Measurements from ENCODE around the gene BTG2.
"Not testable (repeated sequence)": the region's sequence is repeated elsewhere in the genome, so short reads cannot be mapped to it uniquely, and the experiment has no call there.

The BTG2 gene, protein sequence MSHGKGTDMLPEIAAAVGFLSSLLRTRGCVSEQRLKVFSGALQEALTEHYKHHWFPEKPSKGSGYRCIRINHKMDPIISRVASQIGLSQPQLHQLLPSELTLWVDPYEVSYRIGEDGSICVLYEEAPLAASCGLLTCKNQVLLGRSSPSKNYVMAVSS

DNA sequence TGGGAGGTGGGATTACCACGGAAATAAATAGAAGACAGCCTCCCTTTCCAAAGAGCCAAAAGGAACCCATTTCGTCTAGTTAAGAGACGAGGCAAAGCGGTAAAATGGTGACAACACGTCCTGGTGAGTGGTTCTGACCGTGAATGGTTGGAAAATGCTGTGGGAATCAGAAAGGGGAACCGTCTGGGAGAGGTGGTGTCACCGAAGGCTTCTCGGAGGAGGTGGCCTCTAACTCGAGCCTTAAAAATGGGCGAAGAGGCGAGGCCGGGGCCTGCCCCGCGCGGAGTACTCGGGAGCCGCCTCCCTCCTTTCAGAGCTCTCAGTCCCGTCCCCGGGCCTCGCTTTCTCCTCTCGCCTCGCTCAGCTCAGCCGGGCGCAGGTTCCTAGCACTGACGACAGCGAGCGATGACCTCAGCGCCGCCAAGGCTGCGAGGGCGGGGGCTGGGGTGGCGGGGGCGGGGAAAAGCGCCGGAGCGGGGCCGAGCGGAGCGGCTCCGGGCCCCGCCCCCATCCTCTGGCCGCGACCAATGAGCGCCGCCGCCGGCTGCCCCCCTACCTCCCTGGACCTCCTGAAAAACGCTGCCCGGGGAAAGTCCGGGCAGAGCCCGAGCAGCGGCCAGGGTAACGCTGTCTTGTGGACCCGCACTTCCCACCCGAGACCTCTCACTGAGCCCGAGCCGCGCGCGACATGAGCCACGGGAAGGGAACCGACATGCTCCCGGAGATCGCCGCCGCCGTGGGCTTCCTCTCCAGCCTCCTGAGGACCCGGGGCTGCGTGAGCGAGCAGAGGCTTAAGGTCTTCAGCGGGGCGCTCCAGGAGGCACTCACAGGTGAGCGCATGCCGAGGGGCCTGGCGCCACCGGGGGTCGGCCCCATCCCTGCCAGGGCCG, at the start of gene BTG2:
Gene BTG2 (plus strand): TSS at position 601 of the 890 bp plus-strand sequence. CDS start 88 bp downstream, at position 689.
- peak within 1 kb of the TSS; percentile 100 for H3K9ac ChIP-seq (ENCODE audit: low read length)
- H3K4me3 ChIP-seq (ENCODE audit: low read length), result peak within 1 kb of the TSS; percentile 96
- H3K4me1 ChIP-seq (ENCODE audit: control insufficient read depth, insufficient read depth, low read length), result peaks cover 36% of the 10 kb centered on the region
- no peaks in the 10 kb centered on the region for H3K27me3 ChIP-seq (ENCODE audit: control insufficient read depth, insufficient read depth, low read length)
- peaks cover 30% of the 10 kb centered on the region for H3K36me3 ChIP-seq (ENCODE audit: control insufficient read depth, insufficient read depth, low read length)
- H3K9me3 ChIP-seq (ENCODE audit: control insufficient read depth, low read length), result no peaks in the 10 kb centered on the region

- not testable (repeated sequence) for H3K9me3 ChIP-seq (ENCODE audit: control insufficient read depth, low read length); H3K9ac ChIP-seq (ENCODE audit: low read length); H3K4me1 ChIP-seq (ENCODE audit: control insufficient read depth, insufficient read depth, low read length); H3K4me3 ChIP-seq (ENCODE audit: low read length); H3K36me3 ChIP-seq (ENCODE audit: control insufficient read depth, insufficient read depth, low read length); H3K27me3 ChIP-seq (ENCODE audit: control insufficient read depth, insufficient read depth, low read length)
Observed at GRCh38 chr1:203256636-203257035, 48.7 kb upstream of the BTG2 start.

GRCh38 chr1:203263496-203263895, 41.8 kb upstream of the BTG2 start:
- Histone ChIP-seq H3K4me1 (ENCODE audit: control insufficient read depth, insufficient read depth, low read length) (peaks cover 7% of the 10 kb centered on the region), H3K4me3 (ENCODE audit: low read length) (no peak overlapping the region), H3K27me3 (ENCODE audit: control insufficient read depth, insufficient read depth, low read length) (no peaks in the 10 kb centered on the region), H3K9ac (ENCODE audit: low read length) (no peak overlapping the region), H3K36me3 (ENCODE audit: control insufficient read depth, insufficient read depth, low read length) (no peaks in the 10 kb centered on the region), H3K9me3 (ENCODE audit: control insufficient read depth, low read length) (no peaks in the 10 kb centered on the region)

DNA sequence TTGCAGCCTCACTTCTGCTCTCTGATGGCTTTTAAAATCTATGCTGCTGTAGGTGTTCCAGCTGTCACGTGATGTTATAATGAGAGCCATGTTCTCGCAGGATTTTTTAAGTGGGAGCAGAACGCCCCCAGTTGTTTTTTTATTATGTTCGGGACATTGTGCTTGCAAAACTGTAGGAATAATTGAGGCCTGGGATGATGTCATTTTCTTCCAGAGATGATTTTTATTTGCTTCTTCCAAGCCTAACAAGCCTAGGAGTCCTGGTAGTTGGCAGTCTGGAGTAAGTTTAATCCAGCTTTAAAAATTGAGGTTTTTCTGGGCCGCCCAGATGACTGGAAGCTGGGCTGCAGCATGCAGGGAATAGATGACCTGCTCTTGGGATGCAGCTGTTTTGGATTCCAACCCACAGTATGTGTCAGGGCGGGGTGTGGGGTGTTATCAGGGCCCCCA, 41.2 kb upstream of the BTG2 start:
- Histone ChIP-seq H3K9ac (ENCODE audit: low read length) (no peak overlapping the region), H3K4me1 (ENCODE audit: control insufficient read depth, insufficient read depth, low read length) (peaks cover 7% of the 10 kb centered on the region), H3K36me3 (ENCODE audit: control insufficient read depth, insufficient read depth, low read length) (no peaks in the 10 kb centered on the region), H3K9me3 (ENCODE audit: control insufficient read depth, low read length) (no peaks in the 10 kb centered on the region), H3K27me3 (ENCODE audit: control insufficient read depth, insufficient read depth, low read length) (no peaks in the 10 kb centered on the region), H3K4me3 (ENCODE audit: low read length) (no peak overlapping the region)

GRCh38 chr1:203265541-203265940, 39.8 kb upstream of the BTG2 start:
- Histone ChIP-seq H3K4me1 (ENCODE audit: control insufficient read depth, insufficient read depth, low read length) (peaks cover 8% of the 10 kb centered on the region), H3K36me3 (ENCODE audit: control insufficient read depth, insufficient read depth, low read length) (no peaks in the 10 kb centered on the region), H3K9ac (ENCODE audit: low read length) (no peak overlapping the region), H3K9me3 (ENCODE audit: control insufficient read depth, low read length) (no peaks in the 10 kb centered on the region), H3K4me3 (ENCODE audit: low read length) (no peak overlapping the region), H3K27me3 (ENCODE audit: control insufficient read depth, insufficient read depth, low read length) (no peaks in the 10 kb centered on the region)

- not testable (repeated sequence) for H3K9ac ChIP-seq (ENCODE audit: low read length); H3K36me3 ChIP-seq (ENCODE audit: control insufficient read depth, insufficient read depth, low read length); H3K4me3 ChIP-seq (ENCODE audit: low read length); H3K9me3 ChIP-seq (ENCODE audit: control insufficient read depth, low read length); H3K27me3 ChIP-seq (ENCODE audit: control insufficient read depth, insufficient read depth, low read length)
- H3K4me1 ChIP-seq (ENCODE audit: control insufficient read depth, insufficient read depth, low read length), result peaks cover 14% of the 10 kb centered on the region
Observed at GRCh38 chr1:203266140-203266539, 39.2 kb upstream of the BTG2 start.

DNA sequence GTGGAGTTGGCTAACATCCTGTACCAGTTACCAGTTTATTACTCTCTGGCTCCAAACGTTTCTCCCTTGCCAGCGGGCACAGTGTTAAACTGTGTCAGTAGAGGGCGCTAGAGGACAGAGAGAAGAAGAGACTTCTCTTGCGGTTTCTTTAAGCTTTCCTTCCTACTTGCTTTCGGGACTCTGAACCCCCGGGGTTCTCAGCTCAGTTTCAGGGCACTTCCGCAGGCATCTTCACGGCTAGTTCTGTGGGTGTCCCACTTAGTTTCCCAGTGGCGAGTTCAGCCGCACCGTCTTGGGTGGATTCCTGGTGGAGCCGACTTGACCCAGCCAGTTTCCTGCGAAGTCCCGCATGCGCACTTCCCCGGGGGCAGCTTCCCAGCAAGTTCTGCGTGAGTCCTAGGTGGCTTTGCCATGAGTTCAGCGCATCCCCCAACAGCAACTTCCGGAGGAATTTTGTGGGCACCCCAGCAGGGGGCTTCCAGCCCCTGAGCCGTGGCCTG, 37.9 kb upstream of the BTG2 start:
- H3K4me3 ChIP-seq (ENCODE audit: low read length), result peak overlapping the region; percentile 70
- peak overlapping the region; percentile 73 for H3K9ac ChIP-seq (ENCODE audit: low read length)
- H3K4me1 ChIP-seq (ENCODE audit: control insufficient read depth, insufficient read depth, low read length), result peaks cover 16% of the 10 kb centered on the region
- no peaks in the 10 kb centered on the region for H3K36me3 ChIP-seq (ENCODE audit: control insufficient read depth, insufficient read depth, low read length)
- no peaks in the 10 kb centered on the region for H3K27me3 ChIP-seq (ENCODE audit: control insufficient read depth, insufficient read depth, low read length)
- H3K9me3 ChIP-seq (ENCODE audit: control insufficient read depth, low read length), result no peaks in the 10 kb centered on the region

DNA sequence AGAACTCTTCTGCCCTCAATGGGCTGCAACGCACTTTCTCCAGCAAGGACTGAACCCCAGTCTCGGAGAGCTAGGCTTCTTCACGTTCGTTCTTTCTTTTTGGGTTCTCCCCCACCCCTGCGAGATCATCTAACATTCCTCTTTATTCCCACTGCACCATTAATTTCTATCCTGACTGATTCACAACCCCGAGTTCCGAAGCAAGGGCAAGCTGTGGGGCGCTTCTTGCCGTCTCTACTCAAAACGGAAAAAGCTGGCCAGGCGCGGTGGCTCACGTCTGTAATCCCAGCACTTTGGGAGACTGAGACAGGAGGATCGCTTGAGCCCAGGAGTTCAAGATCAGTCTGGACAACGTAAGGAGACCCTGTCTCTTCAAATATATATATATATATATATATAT, 37.4 kb upstream of the BTG2 start:
- Histone ChIP-seq H3K36me3 (ENCODE audit: control insufficient read depth, insufficient read depth, low read length) (no peaks in the 10 kb centered on the region), H3K9ac (ENCODE audit: low read length) (peak overlapping the region; percentile 73), H3K4me1 (ENCODE audit: control insufficient read depth, insufficient read depth, low read length) (peaks cover 21% of the 10 kb centered on the region), H3K4me3 (ENCODE audit: low read length) (peak overlapping the region; percentile 70), H3K27me3 (ENCODE audit: control insufficient read depth, insufficient read depth, low read length) (no peaks in the 10 kb centered on the region), H3K9me3 (ENCODE audit: control insufficient read depth, low read length) (no peaks in the 10 kb centered on the region)

- H3K9ac ChIP-seq (ENCODE audit: low read length), result no peak overlapping the region
- no peaks in the 10 kb centered on the region for H3K9me3 ChIP-seq (ENCODE audit: control insufficient read depth, low read length)
- H3K36me3 ChIP-seq (ENCODE audit: control insufficient read depth, insufficient read depth, low read length), result no peaks in the 10 kb centered on the region
- peaks cover 32% of the 10 kb centered on the region for H3K4me1 ChIP-seq (ENCODE audit: control insufficient read depth, insufficient read depth, low read length)
- H3K27me3 ChIP-seq (ENCODE audit: control insufficient read depth, insufficient read depth, low read length), result no peaks in the 10 kb centered on the region
- H3K4me3 ChIP-seq (ENCODE audit: low read length), result no peak overlapping the region
Observed at GRCh38 chr1:203268901-203269653, 36.2 kb upstream of the BTG2 start.

- Histone ChIP-seq H3K9me3 (ENCODE audit: control insufficient read depth, low read length) (no peaks in the 10 kb centered on the region), H3K4me3 (ENCODE audit: low read length) (no peak overlapping the region), H3K36me3 (ENCODE audit: control insufficient read depth, insufficient read depth, low read length) (no peaks in the 10 kb centered on the region), H3K27me3 (ENCODE audit: control insufficient read depth, insufficient read depth, low read length) (no peaks in the 10 kb centered on the region), H3K4me1 (ENCODE audit: control insufficient read depth, insufficient read depth, low read length) (peaks cover 37% of the 10 kb centered on the region), H3K9ac (ENCODE audit: low read length) (no peak overlapping the region)
Observed at GRCh38 chr1:203269654-203270020, 35.7 kb upstream of the BTG2 start.

DNA sequence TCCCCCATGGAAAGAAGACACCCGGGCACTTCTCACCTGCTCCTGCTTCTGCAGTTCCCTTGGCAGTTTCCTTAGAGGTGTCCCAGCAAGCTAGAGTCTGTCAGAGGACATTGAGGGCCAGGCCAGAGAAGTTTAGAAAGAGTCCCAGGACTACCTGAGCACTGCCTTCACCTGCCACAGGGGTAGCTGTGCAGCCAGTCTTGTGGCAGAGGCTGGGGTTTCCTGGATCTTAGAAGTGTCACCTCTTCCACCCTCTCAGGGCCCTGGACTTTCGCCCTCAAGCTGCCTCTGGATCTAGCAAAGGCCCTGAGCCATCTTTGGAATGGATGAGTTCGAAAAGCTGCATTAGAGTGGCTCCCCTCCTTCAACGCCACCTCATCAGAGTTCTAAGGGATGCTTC, 34.9 kb upstream of the BTG2 start:
- Histone ChIP-seq H3K4me3 (ENCODE audit: low read length) (no peak overlapping the region), H3K27me3 (ENCODE audit: control insufficient read depth, insufficient read depth, low read length) (no peaks in the 10 kb centered on the region), H3K9me3 (ENCODE audit: control insufficient read depth, low read length) (no peaks in the 10 kb centered on the region), H3K36me3 (ENCODE audit: control insufficient read depth, insufficient read depth, low read length) (no peaks in the 10 kb centered on the region), H3K9ac (ENCODE audit: low read length) (no peak overlapping the region), H3K4me1 (ENCODE audit: control insufficient read depth, insufficient read depth, low read length) (peaks cover 37% of the 10 kb centered on the region)
